HFF-Myc (cell line): ENCODE data around the gene ERG.

ENCODE experiments used
- DNase-seq: peaks from one replicate; pipeline ENCODE4 v3.0.0-alpha.2; 2011; ENCODE audit warnings: low read depth; ENCODE audit errors: extremely low read depth
- H3K4me3 ChIP-seq: replicated peaks from 2 replicates; pipeline ENCODE4 v1.5.1; 2011; ENCODE audit warnings: low read depth, mild to moderate bottlenecking, control low read depth, low read length
- CTCF ChIP-seq: IDR thresholded peaks from 2 replicates; pipeline ENCODE4 v1.5.1; 2012; ENCODE audit warnings: mild to moderate bottlenecking, low read depth, low read length, control low read depth; ENCODE audit errors: missing control alignments

Gene ERG

GRCh38 chr21:38386967-38387366 lies 111.3 kb downstream of the ERG start:
- no peak overlapping the region for H3K4me3 ChIP-seq
- TF ChIP-seq CTCF: no peak
- DNase-seq: no peak

GRCh38 chr21:38385427-38386175 lies 112.7 kb downstream of the ERG start:
- no peak for TF ChIP-seq CTCF
- DNase-seq: no peak
- no peak overlapping the region for H3K4me3 ChIP-seq

- no peak for DNase-seq
- H3K4me3 ChIP-seq: no peak overlapping the region
- TF ChIP-seq CTCF: no peak
These were observed 113.4 kb downstream of the ERG start for GRCh38 chr21:38384675-38385426.

GRCh38 chr21:38384238-38384560 lies 114.1 kb downstream of the ERG start:
- DNase-seq: no peak
- no peak overlapping the region for H3K4me3 ChIP-seq
- no peak for TF ChIP-seq CTCF

- no peak for TF ChIP-seq CTCF
- DNase-seq: no peak
- no peak overlapping the region for H3K4me3 ChIP-seq
These were observed 114.7 kb downstream of the ERG start for GRCh38 chr21:38383411-38384237.

- H3K4me3 ChIP-seq: no peak overlapping the region
- TF ChIP-seq CTCF: no peak
- no peak for DNase-seq
These were observed 117.7 kb downstream of the ERG start for GRCh38 chr21:38380481-38381137.
